ENCODE measurements around the gene DNAL1. TPM values are rescaled to one million over a fixed set of nuclear protein-coding genes. Genes with fewer than 3 reads are reported as not detected.

Gene DNAL1
- total and polyA plus RNA-seq, 10 of the 15 experiments (the other 5 are each of a cell fraction or from before 2014, with no cell fraction given) = 2.4 to 18.2 (median 7.4) TPM

DNA sequence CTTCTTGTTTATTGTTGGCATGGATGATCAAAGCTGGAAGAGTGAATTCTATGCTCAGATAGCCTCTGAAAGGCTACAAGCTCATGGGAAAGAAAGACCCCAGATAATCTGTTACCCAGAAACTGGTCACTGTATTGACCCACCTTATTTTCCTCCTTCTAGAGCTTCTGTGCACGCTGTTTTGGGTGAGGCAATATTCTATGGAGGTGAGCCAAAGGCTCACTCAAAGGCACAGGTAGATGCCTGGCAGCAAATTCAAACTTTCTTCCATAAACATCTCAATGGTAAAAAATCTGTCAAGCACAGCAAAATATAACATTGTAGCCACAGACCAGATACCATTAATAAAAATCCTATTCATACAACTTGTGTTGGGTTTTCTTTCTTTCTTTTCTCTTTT lies 25.3 kb upstream of the DNAL1 start (continued):
- TF ChIP-seq ZBTB40 (IDR thresholded peaks at IDR 0.05; ENCODE audit: borderline replicate concordance) (no peak), DPF2 (IDR thresholded peaks at IDR 0.05) (no peak)

DNA sequence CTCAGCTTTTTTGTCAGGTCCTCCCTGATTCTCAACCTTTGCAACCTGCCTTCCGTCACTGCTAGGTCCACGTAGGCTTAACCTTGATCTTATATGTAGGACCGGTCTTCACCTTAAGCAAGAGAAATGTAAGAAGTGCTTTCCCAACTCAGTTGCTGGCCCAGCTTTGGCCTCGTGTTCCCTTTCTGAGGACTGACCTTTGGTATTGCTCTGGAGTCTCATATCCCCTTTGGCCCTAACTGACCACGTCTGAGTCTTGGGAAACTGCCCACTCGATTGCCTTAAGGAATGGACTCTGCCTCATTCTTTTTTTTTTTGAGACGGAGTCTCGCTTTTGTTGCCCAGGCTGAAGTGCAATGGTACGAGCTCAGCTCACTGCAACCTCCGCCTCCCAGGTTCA lies 24.5 kb upstream of the DNAL1 start:
- no peak overlapping the region for H3K27ac ChIP-seq (ENCODE audit: control insufficient read depth, insufficient read depth)
- no TSS peak for BruUV-seq (replicated peaks)
- no peak for DNase-seq (ENCODE audit: low read depth, low spot score)
- no peak for TF ChIP-seq ATF7 (IDR thresholded peaks at IDR 0.05; ENCODE audit: low read depth)
- TF ChIP-seq, protein P1, sequence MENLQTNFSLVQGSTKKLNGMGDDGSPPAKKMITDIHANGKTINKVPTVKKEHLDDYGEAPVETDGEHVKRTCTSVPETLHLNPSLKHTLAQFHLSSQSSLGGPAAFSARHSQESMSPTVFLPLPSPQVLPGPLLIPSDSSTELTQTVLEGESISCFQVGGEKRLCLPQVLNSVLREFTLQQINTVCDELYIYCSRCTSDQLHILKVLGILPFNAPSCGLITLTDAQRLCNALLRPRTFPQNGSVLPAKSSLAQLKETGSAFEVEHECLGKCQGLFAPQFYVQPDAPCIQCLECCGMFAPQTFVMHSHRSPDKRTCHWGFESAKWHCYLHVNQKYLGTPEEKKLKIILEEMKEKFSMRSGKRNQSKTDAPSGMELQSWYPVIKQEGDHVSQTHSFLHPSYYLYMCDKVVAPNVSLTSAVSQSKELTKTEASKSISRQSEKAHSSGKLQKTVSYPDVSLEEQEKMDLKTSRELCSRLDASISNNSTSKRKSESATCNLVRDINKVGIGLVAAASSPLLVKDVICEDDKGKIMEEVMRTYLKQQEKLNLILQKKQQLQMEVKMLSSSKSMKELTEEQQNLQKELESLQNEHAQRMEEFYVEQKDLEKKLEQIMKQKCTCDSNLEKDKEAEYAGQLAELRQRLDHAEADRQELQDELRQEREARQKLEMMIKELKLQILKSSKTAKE (IDR thresholded peaks at IDR 0.05; ENCODE audit: low read depth, poor library complexity, severe bottlenecking) = no peak
- H3K27me3 ChIP-seq (replicated peaks in 1 of 2; ENCODE audit: control insufficient read depth in 2 of 2, insufficient read depth in 2 of 2, low read length in 1 of 2) = no peaks in the 10 kb centered on the region
- in situ Hi-C loops (cut with MboI) (no loop called here), intact Hi-C loops (cut with micrococcal nuclease; ENCODE audit: unreplicated experiment) (no loop called here)
- H2AFZ ChIP-seq (ENCODE audit: control insufficient read depth, low read depth, low read length) = no peak overlapping the region
- no peaks in the 10 kb centered on the region for H3K79me2 ChIP-seq (ENCODE audit: control insufficient read depth, insufficient read depth, low read length)
- no peaks in the 10 kb centered on the region for H3K9me3 ChIP-seq (replicated peaks; ENCODE audit: control insufficient read depth, insufficient read depth, low read length)
- no peak overlapping the region for H3K4me3 ChIP-seq
- ChIA-PET RAD21 (ENCODE audit: unreplicated experiment) (interaction anchor here (2.1 kb wide), 1 partner anchor 13 kb away, joined by 7 read pairs; no protein-coding TSS in a partner anchor), POLR2A (no interaction called here), CTCF (interaction anchor here (1.6 kb wide), 1 partner anchor 13 kb away, joined by 4 read pairs; no protein-coding TSS in a partner anchor), SMC1A (ENCODE audit: uncharacterized antibody, unreplicated experiment) (no interaction called here)
- H3K9ac ChIP-seq (ENCODE audit: control insufficient read depth, insufficient read depth, low read length) = no peak overlapping the region
- no peaks in the 10 kb centered on the region for H3K4me1 ChIP-seq (ENCODE audit: control insufficient read depth, insufficient read depth, low read length)
- FAIRE-seq = no peak
- no peaks in the 10 kb centered on the region for H4K20me1 ChIP-seq (ENCODE audit: control insufficient read depth, insufficient read depth)
- no peak overlapping the region for H3K4me2 ChIP-seq (ENCODE audit: control insufficient read depth, insufficient read depth)
- no peak for ATAC-seq
- H3K36me3 ChIP-seq (ENCODE audit: control insufficient read depth in 2 of 2, insufficient read depth in 2 of 2, low read length in 1 of 2) = no peaks in the 10 kb centered on the region
- WGBS (ENCODE audit: insufficient coverage, insufficient replicate concordance, low lambda C conversion rate, missing lambda C conversion rate) = 59% methylated on average over 10 of the region's 10 CpGs

Data from GM12878 (cell line).